IgD-negative memory B cell (primary cell): ENCODE data around the gene COL13A1. TPM values are rescaled to one million over a fixed set of nuclear protein-coding genes. Genes with fewer than 3 reads are reported as not detected.

ENCODE experiments used
- H3K27ac Mint-ChIP-seq, 3 donors: one replicate each; pipeline ENCODE4 v1.8.0; 2020 to 2022; ENCODE audit warnings: mild to moderate bottlenecking in 3 of 3, mixed read lengths in 3 of 3, moderate library complexity in 1 of 3
- H3K27me3 Mint-ChIP-seq: one replicate; pipeline ENCODE4 v1.8.0; 2021; ENCODE audit warnings: mixed read lengths
- H3K36me3 Mint-ChIP-seq: one replicate; pipeline ENCODE4 v1.8.0; 2020; ENCODE audit warnings: mild to moderate bottlenecking, mixed read lengths
- H3K4me1 Mint-ChIP-seq, 3 donors: one replicate each; pipeline ENCODE4 v1.8.0; 2020 to 2022; ENCODE audit warnings: mixed read lengths in 3 of 3, mild to moderate bottlenecking in 1 of 3
- H3K4me3 Mint-ChIP-seq, 4 donors: one replicate each; pipeline ENCODE4 v1.8.0; 2020 to 2022; ENCODE audit warnings: mild to moderate bottlenecking in 4 of 4, mixed read lengths in 4 of 4, moderate library complexity in 3 of 4
- H3K9me3 Mint-ChIP-seq, 3 donors: one replicate each; pipeline ENCODE4 v1.8.0; 2020 to 2021; ENCODE audit warnings: mixed read lengths in 3 of 3, mild to moderate bottlenecking in 1 of 3
- polyA plus RNA-seq: library from polyadenylated mRNA; unstranded; fragments of 300-500 nt; fragmentation: Illumina TruSeq; gene quantifications from one replicate; pipeline ENCODE4 v1.2.3, GENCODE V29; 2021

Gene COL13A1
- polyA plus RNA-seq, 1 donor from 2014 or later: not detected

DNA sequence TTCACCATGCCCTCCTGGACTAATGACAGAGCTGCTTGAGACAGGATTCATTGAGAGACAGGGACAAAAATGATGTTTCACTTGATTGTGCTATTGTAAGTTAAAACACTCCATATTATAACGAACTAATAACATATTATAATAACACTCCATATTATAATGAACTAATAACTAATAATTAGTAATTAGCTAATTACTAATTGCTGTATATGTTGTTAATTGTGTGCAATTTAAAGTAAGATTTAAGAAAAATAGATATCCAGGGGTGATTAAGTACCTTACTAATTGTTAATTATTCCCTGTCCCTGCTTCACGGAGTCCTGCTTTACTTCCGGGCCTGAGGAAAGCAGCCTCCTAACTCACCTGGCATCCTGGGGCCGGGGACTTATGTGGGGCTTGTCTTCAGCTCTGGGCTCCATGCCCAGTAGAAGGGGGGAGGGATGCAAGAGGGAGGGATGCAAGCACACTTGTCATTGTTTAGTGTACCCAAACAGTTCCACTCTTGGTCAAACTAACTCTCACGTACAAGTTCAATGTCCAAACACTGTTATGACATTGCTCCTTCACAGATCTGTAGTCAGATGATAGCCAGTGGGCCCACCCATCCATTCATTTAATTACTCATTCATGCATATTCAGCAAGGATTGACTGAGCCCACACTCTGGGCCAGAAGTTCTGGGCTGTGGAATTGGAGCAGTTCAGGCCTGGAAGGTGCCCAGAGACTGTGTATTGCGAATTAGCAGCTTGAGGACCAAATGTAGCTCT lies 53.8 kb downstream of the COL13A1 start:
- H3K36me3 Mint-ChIP-seq: no peaks in the 10 kb centered on the region
- peaks cover 1% of the 10 kb centered on the region for H3K27me3 Mint-ChIP-seq
- peaks cover 0 to 2% (median 0%) of the 10 kb centered on the region in 3 donors for H3K4me1 Mint-ChIP-seq
- no peak overlapping the region for H3K27ac Mint-ChIP-seq
- no peak overlapping the region for H3K4me3 Mint-ChIP-seq
- H3K9me3 Mint-ChIP-seq: peaks cover 0 to 1% (median 0%) of the 10 kb centered on the region in 3 donors

DNA sequence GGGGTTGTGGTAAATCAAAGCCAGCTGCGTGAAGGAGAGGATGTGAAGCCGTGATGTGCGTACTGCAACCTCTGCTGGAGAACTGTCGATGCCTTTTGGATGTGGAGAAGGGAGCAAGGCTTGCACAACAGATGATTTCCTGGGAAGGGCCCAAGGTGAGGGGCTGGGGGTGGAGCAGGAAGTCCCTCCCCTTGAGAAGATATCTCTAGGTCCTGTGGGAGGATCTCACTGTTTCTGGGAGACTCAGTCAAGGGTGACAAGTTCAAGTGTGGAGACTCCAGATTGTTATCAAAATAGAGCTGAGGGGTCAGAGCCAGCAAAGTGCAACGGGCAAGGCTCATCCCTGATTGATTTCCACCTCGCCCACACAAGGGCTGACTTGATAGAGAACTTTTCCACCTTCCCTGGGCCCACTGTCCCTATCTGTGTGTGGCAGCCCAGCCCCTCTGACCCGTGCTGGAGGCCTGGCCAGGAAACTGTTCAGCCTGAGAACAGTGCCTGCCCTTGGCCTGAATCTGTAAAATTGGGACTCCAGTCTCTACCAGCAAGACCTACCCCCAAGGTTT lies 55.0 kb downstream of the COL13A1 start:
- Mint-ChIP-seq H3K4me1 (peaks cover 0 to 2% (median 0%) of the 10 kb centered on the region in 3 donors), H3K27me3 (peaks cover 7% of the 10 kb centered on the region), H3K4me3 (no peak overlapping the region), H3K9me3 (peaks cover 0 to 2% (median 0%) of the 10 kb centered on the region in 3 donors), H3K27ac (no peak overlapping the region), H3K36me3 (no peaks in the 10 kb centered on the region)

DNA sequence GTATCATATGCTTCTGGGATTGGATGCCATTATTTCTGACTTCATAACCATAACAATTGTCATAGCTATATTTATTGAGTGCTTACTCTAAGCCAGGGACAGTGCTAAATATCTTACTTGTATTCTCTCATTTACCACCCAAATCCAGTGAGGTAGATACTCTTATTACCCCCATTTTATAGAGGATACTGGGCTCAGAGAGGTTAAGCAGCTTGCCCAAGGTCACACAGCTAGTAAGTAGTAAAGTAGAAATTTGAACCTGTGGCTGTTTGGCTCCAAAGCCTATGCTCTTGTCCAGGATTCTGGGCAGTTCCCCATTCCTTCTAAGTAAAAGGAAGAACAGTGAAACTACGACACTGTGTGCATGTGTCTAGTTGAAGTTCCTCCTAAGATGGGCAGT lies 56.5 kb downstream of the COL13A1 start:
- Mint-ChIP-seq H3K36me3 (no peaks in the 10 kb centered on the region), H3K4me3 (no peak overlapping the region), H3K9me3 (peaks cover 0 to 2% (median 0%) of the 10 kb centered on the region in 3 donors), H3K4me1 (peaks cover 0 to 2% (median 0%) of the 10 kb centered on the region in 3 donors), H3K27me3 (peaks cover 11% of the 10 kb centered on the region), H3K27ac (no peak overlapping the region)

DNA sequence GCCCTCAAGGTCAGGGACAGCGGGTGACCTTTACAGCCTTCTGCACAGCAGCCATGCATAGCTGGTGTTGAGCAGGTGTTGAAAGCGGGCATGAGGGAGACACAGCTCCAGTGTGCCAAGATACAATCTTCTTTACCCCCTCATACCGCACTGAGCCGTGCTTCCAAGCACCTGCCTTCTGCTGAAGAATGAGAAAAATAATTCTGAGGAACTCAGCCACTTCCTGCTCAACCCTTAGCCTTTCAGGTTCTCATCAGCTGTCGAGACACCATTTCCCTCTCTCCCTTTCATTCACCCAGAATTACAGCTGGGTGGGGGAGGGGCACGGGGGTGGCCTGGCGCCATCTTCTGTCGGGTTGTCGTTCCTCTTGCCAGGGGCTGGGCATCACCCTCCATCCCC lies 58.6 kb downstream of the COL13A1 start:
- peaks cover 14% of the 10 kb centered on the region for H3K27me3 Mint-ChIP-seq
- no peak overlapping the region for H3K27ac Mint-ChIP-seq
- H3K36me3 Mint-ChIP-seq: no peaks in the 10 kb centered on the region
- peaks cover 0 to 2% (median 0%) of the 10 kb centered on the region in 3 donors for H3K4me1 Mint-ChIP-seq
- no peak overlapping the region for H3K4me3 Mint-ChIP-seq
- peaks cover 0 to 2% (median 0%) of the 10 kb centered on the region in 3 donors for H3K9me3 Mint-ChIP-seq

DNA sequence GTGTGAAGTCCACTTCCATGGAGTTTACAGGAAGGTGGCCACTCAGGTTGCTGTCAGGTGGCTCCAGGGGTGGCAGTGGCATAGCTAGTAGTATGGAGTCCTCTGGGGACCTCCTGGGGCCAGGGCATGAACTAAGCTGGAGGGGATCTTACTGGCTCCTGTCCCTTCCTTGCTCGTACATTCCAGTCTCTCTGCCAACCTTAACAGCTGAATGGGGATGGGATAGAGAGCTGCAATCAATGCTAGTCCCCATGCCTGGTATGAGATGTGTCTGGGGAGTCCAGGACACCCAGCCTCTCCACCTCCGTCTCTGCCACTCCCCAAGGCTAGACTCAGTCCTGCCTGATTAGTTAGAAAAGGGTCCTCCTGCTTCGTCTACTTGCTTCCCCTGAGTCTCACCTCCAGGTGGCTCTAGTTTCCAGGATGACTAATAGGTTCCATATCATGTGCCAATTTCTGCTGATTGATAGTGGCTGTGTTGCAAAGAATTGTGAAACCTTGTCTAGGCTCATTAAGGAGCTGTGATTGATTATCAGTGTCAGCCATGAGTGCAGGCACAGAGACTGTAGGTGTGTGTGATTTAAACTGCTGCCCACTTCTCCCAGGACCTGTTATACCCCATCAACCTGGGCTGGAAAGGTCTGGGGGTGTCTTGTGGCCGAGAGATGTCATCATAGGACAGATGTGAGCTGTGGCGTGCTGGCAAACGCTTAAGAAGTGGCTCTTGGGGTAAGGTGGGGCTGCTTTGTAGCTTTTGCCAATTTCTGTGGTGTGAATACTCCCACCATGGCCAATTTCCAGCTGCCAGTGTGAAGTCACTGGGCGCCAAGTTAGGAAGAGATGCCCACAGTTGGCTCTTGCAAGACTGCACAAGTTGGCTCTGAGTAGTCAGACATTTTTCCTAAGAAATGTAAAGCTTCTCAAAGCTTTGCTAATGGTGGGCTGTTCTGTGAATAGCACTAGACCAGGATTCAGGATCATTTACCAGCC lies 59.8 kb downstream of the COL13A1 start:
- H3K27ac Mint-ChIP-seq: no peak overlapping the region
- H3K4me1 Mint-ChIP-seq: no peaks in the 10 kb centered on the region
- no peak overlapping the region for H3K4me3 Mint-ChIP-seq
- no peaks in the 10 kb centered on the region for H3K36me3 Mint-ChIP-seq
- peaks cover 0 to 2% (median 0%) of the 10 kb centered on the region in 3 donors for H3K9me3 Mint-ChIP-seq
- peaks cover 19% of the 10 kb centered on the region for H3K27me3 Mint-ChIP-seq

DNA sequence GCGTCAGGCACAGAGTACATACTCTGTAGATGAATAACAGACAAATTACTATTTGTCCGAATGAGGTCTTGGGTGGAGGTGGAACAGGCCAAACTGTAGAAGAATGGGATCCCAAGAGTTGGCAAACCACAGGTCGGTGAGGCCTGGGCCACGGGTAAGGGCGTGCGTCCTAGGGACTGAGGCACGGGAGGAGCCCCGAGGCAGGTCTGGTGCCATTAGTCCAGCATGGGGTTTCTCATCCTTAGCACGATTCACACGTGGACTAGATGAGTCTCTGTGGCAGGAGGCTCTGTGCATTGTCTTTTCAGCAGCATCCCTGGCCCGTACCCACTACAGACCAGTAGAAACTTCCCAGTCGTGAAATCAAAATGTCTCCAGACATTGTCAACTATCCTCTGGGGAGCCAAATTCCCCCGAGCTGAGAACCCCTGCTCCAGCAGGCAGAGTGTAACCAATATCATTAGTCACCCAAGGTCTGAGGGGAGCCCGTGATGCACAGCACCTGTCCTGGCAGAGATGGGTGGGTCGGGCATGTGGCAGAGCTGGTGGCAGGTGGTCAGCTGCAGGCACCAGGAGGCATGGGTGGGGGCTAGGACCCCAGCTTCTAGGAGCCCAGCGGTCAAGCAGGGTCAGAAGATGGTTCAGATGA lies 61.3 kb downstream of the COL13A1 start:
- H3K36me3 Mint-ChIP-seq: no peaks in the 10 kb centered on the region
- H3K27ac Mint-ChIP-seq: peak overlapping the region in 1 of 3 donors; percentile 67
- H3K27me3 Mint-ChIP-seq: peaks cover 22% of the 10 kb centered on the region
- peak overlapping the region in 1 of 4 donors; percentile 55 for H3K4me3 Mint-ChIP-seq
- H3K9me3 Mint-ChIP-seq: peaks cover 0 to 2% (median 0%) of the 10 kb centered on the region in 3 donors
- no peaks in the 10 kb centered on the region for H3K4me1 Mint-ChIP-seq

DNA sequence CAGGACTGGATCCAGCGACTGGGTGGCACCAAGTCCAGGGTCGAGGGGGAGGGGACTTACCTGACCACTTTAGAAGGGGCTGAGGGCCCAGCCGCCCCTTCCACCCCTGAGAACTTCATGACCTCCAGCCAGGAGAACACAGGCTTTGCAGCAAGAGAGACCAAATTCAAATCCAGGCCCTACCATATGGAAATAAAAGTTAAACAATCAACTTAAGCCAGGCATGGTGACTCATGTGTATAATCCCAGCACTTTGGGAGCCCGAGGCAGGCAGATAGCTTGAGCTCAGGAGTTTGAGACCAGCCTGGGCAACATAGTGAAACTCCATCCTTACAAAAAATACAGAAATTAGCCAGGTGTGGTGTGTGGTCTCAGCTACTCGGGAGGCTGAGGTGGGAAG lies 61.9 kb downstream of the COL13A1 start:
- H3K27ac Mint-ChIP-seq: no peak overlapping the region
- peak overlapping the region in 1 of 4 donors; percentile 55 for H3K4me3 Mint-ChIP-seq
- no peaks in the 10 kb centered on the region for H3K36me3 Mint-ChIP-seq

DNA sequence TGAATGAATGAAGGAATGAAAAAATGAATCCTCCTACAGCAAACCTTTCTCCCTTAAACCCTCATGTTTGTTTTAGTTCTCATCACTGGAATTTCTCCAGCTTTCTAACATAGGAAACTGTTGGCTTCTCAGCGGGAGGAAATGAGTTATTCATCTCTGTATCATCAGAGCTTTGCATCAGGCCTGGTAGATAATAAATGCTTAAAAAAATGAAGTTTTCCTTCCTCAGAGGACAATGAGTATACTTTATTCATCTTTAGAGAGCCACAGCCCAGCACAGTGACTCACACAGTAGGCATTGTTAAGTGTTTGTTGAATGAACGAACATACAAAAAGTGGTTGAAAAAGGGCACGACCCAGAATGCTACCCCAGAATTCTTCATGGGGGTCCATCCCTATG lies 62.6 kb downstream of the COL13A1 start:
- Mint-ChIP-seq H3K27ac (no peak overlapping the region), H3K36me3 (no peaks in the 10 kb centered on the region), H3K27me3 (peaks cover 22% of the 10 kb centered on the region), H3K4me1 (no peaks in the 10 kb centered on the region), H3K9me3 (peaks cover 0 to 2% (median 0%) of the 10 kb centered on the region in 3 donors), H3K4me3 (no peak overlapping the region)

More for the DNA sequence above, 61.9 kb downstream of the COL13A1 start:
- Mint-ChIP-seq H3K9me3 (peaks cover 0 to 2% (median 0%) of the 10 kb centered on the region in 3 donors), H3K27me3 (peaks cover 22% of the 10 kb centered on the region), H3K4me1 (no peaks in the 10 kb centered on the region)

DNA sequence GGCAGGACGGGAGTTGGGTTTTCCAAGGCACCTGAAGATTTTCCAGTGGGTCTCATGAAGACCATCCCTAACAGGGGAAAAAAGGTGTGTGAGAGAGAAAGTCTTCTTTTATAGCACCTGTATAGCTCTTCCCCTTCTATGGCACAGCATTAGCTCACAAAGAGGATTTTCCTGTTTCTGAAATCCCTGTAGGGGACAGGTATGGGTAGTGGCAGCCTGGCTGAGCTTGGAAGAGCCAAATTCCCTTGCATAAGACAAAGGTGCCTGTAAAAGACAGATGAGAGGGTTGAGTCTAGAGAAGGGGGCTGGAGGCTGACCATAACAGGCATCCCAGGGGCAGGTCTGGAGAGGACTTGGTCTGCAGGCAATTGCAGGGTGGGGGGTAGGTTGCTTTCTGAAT lies 63.7 kb downstream of the COL13A1 start:
- H3K36me3 Mint-ChIP-seq: no peaks in the 10 kb centered on the region
- no peak overlapping the region for H3K27ac Mint-ChIP-seq
- peaks cover 0 to 2% (median 0%) of the 10 kb centered on the region in 3 donors for H3K9me3 Mint-ChIP-seq
- peaks cover 22% of the 10 kb centered on the region for H3K27me3 Mint-ChIP-seq
- no peak overlapping the region for H3K4me3 Mint-ChIP-seq
- H3K4me1 Mint-ChIP-seq: no peaks in the 10 kb centered on the region

DNA sequence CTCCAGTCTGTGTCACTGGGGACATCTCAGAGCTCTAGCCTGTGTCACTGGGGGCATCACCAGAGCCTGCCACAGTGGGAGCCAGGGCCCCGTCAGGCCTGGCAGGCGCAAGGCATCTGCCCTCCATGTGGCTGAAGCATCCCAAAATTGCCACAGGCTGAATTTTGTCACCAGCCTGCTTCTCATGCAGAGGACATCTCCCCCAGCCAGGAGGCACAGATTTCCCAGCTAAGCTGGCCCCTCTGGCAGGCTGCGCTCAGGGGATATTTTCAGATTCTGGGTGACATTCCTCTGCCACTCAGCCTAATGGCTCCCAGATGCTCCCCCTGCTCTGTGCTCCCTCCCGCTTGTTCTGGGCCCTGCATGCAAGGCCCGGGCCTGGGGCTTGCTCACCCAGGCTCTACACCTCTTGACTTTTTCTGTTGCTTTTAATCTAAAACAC lies 64.6 kb downstream of the COL13A1 start:
- no peak overlapping the region for H3K27ac Mint-ChIP-seq
- no peaks in the 10 kb centered on the region for H3K9me3 Mint-ChIP-seq
- no peaks in the 10 kb centered on the region for H3K36me3 Mint-ChIP-seq
- H3K4me3 Mint-ChIP-seq: no peak overlapping the region
- no peaks in the 10 kb centered on the region for H3K4me1 Mint-ChIP-seq
- H3K27me3 Mint-ChIP-seq: peaks cover 19% of the 10 kb centered on the region

DNA sequence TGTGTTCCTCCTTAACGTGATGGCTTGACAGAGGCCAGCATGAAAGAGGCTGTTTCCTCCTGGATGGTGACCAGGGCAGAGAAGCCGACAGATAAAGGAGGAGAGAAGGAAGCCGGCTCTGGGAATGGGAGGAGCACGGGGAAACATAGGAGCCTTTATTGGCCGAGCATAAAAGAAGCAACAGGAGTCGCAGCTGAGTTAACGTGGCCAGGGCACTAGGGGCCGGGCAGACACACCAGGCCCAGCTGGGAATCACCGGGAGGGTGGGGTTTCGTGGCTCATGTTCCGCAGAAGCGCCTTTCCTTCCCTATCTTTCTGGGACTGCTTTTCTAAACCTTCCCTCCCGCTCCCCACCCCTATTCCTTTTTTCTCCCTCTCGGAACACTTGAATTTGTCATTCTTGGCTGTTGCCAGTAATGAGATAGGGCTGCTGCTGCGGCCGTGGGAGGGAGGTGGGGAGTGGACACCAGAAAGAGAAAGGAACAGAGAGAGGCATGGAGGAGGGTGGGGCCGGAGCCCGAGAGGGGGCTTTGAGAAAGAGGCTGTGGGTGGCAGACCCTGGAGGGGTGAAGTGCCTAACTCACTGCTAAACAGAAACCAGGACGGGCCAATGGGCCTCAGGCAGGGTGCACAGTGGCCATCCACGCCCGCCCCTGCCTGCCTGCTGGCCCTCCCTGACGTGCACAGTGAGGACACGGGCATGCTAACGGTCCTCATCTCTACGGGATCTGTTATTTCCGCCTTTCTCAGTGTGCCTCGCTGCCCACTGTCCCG lies 65.2 kb downstream of the COL13A1 start:
- peak overlapping the region in 1 of 4 donors; percentile 55 for H3K4me3 Mint-ChIP-seq
- H3K9me3 Mint-ChIP-seq: no peaks in the 10 kb centered on the region
- no peaks in the 10 kb centered on the region for H3K4me1 Mint-ChIP-seq
- H3K36me3 Mint-ChIP-seq: no peaks in the 10 kb centered on the region
- H3K27me3 Mint-ChIP-seq: peaks cover 16% of the 10 kb centered on the region
- H3K27ac Mint-ChIP-seq: no peak overlapping the region

DNA sequence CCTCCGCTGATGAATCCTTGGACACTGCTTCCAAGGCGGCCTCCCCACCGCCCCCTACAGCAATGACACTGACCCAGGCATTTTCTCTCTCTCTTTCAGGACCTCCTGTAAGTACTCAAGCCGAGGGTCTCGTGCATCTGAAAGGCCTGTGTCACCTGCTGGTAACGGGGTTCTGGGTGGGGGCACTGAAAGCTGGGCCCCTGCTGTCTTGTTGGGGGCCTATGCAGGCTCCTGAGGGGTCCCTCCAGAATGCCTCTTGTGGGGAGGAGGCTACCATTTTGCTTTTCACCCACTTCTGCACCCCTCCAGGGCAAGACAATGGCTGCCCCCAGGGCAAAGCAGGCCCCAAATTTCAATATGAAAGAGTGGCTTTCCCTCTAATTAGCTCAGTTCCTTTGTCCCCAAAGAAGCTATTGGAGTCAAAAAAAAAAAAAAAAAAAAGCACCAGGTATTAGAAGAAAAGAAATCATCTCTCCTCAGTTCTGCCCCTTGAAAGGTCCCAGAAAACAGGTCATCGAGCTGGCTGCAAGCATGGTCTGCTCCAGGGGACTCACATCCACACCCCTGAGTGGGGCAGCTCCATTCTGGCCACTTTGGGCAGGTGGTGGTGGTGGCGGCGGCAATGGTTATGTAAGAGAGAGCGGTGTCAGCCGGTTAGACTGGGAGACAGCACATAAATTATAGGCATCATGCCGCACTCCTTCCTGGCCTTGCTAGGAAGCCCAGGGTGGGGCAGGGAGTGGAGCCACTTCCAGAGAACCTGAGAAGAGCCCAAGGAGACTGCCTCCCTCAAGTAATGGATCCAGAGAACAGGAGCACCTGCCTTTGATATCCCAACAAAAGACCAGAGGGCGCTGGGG lies 66.2 kb downstream of the COL13A1 start:
- H3K4me3 Mint-ChIP-seq: no peak overlapping the region
- no peak overlapping the region for H3K27ac Mint-ChIP-seq
- H3K36me3 Mint-ChIP-seq: no peaks in the 10 kb centered on the region
- peaks cover 14% of the 10 kb centered on the region for H3K27me3 Mint-ChIP-seq
- H3K9me3 Mint-ChIP-seq: no peaks in the 10 kb centered on the region
- H3K4me1 Mint-ChIP-seq: no peaks in the 10 kb centered on the region

DNA sequence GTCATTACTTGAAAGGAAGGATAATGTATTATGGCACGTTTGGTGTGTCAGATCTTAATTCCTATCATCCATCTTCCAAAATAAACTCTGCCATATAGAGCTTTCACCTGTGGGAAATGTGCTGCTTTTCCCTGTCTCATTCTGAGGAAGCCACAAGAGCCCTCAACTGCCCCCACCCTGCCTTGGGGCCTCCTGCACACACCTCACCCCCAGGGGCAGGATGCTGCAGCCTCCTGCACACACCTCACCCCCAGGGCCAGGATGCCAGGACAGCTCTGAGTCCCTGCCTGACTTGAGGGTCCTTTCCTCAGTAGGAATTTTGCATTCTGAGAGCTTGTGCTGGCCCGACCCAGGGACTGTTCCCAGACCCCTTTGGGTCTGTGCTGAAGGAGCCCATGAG lies 67.1 kb downstream of the COL13A1 start:
- no peaks in the 10 kb centered on the region for H3K9me3 Mint-ChIP-seq
- H3K27me3 Mint-ChIP-seq: peaks cover 8% of the 10 kb centered on the region
- H3K36me3 Mint-ChIP-seq: no peaks in the 10 kb centered on the region
- H3K27ac Mint-ChIP-seq: no peak overlapping the region
- H3K4me1 Mint-ChIP-seq: no peaks in the 10 kb centered on the region
- no peak overlapping the region for H3K4me3 Mint-ChIP-seq
